Stimulated activated CD4-positive, alpha-beta T cell treated with anti-CD3 and anti-CD28 coated beads, Interleukin-1b, Interleukin-23, amount 100 ng/mL, for 48 hours (primary cell): ENCODE results near the gene POP7.
"Not testable (repeated sequence)": the region's sequence is repeated elsewhere in the genome, so short reads cannot be mapped to it uniquely, and the experiment has no call there.

ENCODE experiments used
- DNase-seq: peaks from one replicate; pipeline ENCODE4 v3.0.0-alpha.2; 2020

The POP7 gene

DNA sequence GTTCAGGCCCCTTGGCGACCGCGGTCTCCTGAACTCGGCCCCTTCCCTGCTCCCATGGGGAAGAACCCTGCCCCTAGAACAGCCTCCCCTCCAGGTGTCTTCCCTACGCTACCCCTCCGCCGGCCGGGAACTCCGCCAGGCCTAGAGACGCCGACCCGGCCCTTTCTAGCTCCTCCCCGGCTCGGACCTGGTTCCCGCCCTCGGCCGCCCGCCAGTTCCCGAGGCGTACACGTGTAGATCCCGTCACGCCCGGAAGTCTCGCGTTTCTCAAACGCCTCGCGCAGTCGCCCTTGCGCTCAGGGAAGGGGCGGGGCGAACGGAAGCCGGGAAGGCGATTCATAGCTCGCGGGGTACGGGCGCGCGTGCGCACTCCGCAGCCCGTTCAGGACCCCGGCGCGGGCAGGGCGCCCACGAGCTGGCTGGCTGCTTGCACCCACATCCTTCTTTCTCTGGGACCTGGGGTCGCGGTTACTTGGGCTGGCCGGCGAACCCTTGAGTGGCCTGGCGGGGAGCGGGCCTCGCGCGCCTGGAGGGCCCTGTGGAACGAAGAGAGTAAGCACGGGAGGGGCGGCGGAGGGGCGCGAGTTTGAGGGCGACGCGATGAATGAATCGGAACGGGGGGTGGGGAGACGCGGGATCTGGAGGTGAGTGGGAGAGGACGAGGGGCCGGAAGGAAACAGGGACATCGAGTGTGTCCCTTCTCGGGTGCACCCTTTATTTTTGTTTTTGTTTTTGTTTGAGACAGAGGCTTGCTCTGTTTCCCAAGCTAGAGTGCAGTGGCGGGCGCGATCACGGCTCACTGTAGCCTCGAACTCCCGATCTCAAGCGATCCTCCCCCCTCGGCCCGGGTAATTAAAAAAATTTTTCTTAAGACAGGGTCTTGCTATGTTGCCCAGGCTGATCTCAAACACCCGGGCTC, at the start of gene POP7:
TSS of gene POP7 (plus strand) at position 369 of the 919 bp plus-strand sequence. CDS start 710 bp downstream, outside the sequence.
- peak; percentile 99 for DNase-seq

DNA sequence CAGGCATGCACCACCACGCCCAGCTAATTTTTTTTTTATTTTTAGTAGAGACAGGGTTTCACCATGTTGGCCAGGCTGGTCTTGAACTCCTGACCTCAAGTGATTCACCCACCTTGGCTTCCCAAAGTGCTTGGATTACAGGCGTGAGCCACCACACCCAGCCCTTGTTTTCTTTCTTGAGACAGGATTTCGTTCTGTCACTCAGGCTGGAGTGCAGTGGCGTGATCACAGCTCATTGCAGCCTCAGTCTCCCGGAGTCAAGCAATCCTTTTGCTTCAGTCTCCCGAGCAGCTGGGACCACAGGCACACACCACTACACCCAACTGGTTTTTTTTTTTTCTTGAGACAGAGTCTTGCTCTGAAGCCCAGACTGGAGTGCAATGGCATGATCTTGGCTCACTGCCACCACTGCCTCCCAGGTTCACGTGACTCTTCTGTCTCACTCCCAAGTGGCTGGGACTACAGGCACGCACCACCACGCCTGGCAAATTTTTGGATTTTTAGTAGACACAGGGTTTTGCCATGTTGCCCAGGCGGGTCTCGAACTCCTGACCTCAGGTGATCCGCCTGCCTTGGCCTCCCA, 43.6 kb upstream of the POP7 start:
- DNase-seq = not testable (repeated sequence)

- DNase-seq = no peak
These were observed 40.7 kb upstream of the POP7 start for GRCh38 chr7:100665168-100665726.

DNA sequence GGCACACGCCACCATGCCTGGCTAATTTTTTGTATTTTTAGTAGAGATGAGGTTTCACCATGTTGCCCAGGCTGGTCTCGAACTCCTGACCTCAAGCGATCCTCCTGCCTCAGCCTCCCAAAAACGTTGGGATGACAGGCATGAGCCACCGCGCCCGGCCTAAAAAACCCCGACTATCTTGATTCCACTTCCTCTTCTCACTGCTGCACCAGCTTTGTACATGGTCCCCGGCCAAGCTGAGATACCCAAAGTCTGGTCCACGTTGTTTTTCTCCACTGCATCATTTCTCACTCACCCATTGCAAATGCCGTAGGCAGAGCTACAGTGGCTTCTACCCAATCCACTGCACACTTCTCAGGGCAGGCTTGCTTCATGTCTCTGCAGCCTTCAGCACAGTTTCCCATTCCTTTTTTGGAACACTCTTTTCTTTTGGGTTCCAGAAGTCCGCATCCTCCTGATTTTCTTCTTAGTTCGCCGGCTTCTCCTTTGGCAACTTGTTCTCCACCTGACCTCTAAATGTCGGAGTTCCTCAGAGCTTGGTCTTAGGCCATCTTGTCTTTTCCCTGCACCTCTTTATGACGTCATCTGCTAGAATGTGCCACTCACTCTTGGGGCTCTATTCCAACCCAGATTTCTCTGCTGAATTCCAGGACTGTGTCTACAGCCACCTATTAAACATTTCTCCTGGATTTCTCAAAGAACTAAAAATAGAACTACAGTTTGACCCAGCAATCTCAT, 38.4 kb upstream of the POP7 start:
- no peak for DNase-seq

DNA sequence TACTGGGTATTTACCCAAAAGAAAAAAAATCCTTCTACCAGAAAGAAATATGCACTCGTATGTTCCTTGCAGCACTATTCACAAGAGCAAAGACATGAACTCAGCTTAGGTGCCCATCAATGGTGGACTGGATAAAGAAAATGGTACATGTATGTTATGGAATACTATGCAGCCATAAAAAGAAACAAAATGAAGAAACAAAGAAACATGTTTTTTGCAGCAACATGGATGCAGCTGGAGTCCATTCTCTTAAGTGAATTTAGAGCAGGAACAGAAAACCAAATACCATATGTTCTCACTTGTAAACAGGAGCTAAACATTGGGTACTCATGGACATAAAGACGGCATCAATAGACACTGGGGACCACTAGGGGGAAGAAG, 37.9 kb upstream of the POP7 start:
- no peak for DNase-seq

DNA sequence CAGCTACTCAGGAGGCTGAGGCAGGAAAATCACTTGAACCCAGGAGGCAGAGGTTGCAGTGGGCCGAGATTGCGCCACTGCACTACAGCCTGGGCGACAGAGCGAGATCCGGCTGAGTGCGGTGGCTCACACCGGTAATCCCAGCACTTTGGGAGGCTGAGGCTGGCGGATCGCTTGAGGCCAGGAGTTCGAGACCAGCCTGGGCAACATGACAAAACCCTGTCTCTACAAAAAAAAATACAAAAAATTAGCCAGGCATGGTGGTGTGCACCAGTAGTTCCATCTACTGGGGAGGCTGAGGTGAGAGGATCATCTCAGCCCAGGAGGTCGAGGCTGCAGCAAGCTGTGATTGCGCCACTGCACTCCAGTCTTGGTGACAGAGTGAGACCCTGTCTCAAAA, 36.8 kb upstream of the POP7 start:
- DNase-seq = not testable (repeated sequence)

DNA sequence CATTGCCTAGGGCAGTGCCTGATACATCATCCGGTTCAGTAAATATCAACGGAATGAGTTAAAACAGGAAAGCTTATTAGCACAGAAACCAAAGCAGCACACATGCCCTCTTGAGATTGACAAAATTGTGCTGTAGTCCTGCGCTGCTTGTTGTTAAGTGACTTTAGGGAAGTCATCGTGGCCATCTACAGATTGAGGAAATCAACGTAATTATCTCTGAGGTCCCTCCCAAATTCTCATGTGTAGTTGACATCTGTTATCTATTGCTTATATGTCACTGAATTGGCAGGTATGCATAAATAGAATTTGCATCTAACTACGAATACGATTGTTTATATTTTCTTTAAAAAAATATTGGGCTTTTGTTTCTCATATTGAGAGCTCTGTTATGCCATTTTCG, 35.8 kb upstream of the POP7 start:
- DNase-seq = no peak

DNA sequence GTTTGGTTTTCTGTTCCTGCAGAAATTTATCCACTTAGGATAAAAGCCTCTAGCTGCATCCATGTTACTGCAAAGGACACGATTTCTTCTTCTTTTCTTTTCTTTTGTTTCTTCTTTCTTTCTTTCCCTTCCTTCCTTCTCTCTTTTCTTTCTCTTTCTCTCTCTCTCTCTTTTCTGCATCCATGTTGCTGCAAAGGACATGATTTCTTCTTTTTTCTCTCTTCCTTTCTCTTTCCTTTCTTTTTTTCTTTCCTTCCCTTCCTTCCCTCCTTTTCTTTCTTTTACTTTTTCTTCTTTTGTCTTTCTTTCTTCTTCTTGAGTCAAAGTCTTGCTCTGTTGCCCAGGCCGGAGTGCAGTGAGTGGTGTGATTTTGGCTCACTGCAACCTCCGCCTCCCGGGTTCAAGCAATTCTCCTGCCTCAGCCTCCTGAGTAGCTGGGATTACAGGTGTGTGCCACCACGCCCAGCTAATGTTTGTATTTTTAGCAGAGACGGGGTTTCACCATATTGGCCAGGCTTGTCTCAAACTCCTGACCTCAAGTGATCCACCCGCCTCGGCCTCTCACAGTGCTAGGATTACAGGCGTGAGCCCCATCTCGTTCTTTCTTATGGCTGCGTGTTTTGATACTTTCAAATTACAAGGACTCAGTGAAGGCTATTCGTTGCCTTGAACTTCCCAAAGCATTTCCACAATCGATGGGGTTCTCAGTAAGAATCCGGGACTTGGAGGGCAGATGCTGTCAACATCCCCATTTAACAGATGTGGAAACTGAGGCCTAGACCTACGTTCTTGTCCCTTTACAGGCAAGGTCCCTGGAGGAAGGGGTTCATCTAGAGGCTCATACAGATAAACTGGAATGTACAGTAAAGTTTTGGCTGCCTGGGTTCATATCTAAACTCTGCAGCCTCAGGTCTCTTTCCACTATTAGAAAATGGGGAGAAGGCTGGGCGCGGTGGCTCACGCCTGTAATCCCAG, 34.3 kb upstream of the POP7 start:
- no peak for DNase-seq

- peak; percentile 99 for DNase-seq
These were observed 32.5 kb upstream of the POP7 start, which contains the start of gene GNB2 for GRCh38 chr7:100673302-100673941. Gene GNB2 (plus strand): TSS chr7:100673740. CDS start chr7:100676266, 2,526 bp downstream.

DNA sequence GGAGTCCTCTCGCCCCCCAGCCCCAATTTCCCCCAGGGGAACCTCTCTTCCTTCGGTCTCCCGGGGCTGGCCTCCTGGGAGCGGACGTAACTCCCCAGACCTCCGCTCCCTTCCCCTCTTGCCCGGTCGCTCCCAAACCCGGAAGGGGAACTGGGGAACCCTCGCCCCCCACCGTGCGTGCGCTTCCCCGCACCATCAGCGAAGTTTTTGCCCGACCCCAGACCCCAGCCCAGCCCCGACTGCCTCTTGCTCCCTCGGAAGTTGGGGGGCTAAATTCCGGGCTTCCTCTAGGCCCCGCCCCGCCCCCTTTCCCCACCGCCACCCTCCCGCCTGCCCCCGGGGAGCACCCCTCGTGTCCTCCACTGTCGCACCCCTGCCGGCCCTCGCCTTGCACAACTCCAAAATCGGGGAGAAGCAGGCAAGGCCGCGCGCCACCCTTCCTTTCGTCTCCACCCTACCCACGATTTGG, 31.9 kb upstream of the POP7 start:
- DNase-seq = no peak

GRCh38 chr7:100674411-100675104, 31.4 kb upstream of the POP7 start:
- DNase-seq = no peak

DNA sequence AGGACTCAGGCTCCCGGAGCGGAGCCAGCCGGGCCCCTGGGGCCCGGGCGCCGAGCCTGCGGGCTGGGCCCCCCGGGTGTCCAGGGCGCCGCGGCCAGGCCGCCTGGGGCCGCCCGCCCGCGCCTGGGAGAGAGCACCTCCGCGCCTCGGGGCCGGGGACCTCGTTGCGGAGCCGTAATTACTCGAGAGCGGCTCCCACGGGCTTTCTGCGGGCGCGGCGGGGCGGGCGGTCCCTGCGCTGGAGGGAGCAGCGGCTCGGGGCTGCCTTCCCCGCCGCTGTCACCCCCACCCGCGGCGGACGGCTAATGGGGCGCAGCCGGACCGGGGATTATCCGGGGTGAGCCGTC, 30.8 kb upstream of the POP7 start:
- DNase-seq = no peak

GRCh38 chr7:100675581-100676350, 30.2 kb upstream of the POP7 start:
- peak; percentile 79 for DNase-seq

DNA sequence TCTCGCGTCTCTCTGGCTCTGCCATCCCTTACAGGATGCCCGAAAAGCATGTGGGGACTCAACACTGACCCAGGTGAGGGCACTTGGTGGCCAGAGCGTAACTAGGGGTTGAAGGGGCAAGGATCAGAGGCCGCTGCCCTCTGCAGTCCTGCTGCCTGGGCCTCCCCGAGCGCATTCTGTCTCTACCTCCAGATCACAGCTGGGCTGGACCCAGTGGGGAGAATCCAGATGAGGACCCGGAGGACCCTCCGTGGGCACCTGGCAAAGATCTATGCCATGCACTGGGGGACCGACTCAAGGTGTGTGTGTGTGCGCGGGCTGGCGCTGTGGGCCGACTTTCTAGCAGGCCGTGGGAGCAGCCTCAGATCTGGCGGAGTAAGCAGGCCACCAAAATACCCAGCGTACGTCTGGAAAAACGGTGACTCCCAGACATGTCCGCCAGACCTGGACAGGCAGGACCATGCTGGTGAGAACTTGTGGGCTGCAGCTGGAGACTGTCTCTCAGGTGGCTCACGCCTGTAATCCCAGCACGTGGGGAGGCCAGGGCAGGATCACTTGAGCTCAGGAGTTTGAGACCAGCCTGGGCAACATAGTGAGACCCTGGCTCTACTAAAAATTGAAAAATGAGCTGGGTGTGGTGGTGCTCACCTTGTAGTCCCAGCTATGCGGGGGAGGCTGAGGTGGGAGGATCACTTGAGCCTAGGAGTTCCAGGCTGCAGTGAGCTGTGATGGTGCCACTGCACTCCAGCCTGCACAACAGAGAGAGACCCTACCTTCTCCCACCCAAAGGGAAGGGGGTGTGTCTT, 29.2 kb upstream of the POP7 start:
- DNase-seq = no peak

DNA sequence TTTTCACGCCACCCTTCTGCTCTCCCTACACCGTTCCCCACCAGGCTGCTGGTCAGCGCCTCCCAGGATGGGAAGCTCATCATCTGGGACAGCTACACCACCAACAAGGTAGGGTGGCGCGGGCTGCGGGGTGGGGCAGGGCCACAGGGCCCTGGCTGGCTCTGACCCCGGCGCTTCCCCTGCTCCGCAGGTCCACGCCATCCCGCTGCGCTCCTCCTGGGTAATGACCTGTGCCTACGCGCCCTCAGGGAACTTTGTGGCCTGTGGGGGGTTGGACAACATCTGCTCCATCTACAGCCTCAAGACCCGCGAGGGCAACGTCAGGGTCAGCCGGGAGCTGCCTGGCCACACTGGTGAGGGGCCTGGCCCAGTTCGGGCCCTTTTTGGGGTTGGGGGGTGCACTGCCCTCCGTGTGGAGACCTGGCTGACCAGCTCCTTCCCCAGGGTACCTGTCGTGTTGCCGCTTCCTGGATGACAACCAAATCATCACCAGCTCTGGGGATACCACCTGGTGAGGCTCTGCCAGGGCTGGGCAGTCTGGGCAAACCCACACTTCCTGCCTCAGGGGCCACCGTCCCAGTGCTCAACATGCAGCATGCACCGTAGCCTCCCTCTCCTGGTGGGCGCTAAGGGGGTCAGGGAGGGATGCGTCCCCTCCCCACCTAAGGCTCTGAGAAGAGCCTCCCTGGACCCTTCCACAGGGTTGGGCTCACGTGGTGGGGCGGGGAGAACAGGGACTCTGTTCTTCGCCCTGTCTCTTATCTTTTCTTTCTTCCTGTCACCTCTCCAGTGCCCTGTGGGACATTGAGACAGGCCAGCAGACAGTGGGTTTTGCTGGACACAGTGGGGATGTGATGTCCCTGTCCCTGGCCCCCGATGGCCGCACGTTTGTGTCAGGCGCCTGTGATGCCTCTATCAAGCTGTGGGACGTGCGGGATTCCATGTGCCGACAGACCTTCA, 28.3 kb upstream of the POP7 start:
- no peak for DNase-seq

GRCh38 chr7:100678291-100678984, 27.5 kb upstream of the POP7 start:
- DNase-seq = no peak
